SIG-M5 treated with dmso at 0.1 percent for 504 hours (cell line): ENCODE data around the gene CBARP.
"Not testable (repeated sequence)": the region's sequence is repeated elsewhere in the genome, so short reads cannot be mapped to it uniquely, and the experiment has no call there.

Experiments
- DNase-seq: peaks from one replicate; lab custom pipeline; 2025; ENCODE audit not compliant: unreplicated experiment; lab: John Stamatoyannopoulos, UW

Gene CBARP

GRCh38 chr19:1252821-1253513 lies 15.2 kb upstream of the CBARP start:
- peak; percentile 99 for DNase-seq

- peak; percentile 92 for DNase-seq
These were observed 14.5 kb upstream of the CBARP start for GRCh38 chr19:1252221-1252820.

GRCh38 chr19:1251330-1252220 lies 13.8 kb upstream of the CBARP start:
- DNase-seq: peak; percentile 80

GRCh38 chr19:1250437-1251260 lies 12.8 kb upstream of the CBARP start:
- DNase-seq: peak; percentile 52

GRCh38 chr19:1249990-1250436 lies 12.2 kb upstream of the CBARP start:
- no peak for DNase-seq

GRCh38 chr19:1249298-1249989 lies 11.6 kb upstream of the CBARP start:
- peak; percentile 91 for DNase-seq

- DNase-seq: peak; percentile 75
These were observed 11.0 kb upstream of the CBARP start for GRCh38 chr19:1248786-1249297.

- peak; percentile 67 for DNase-seq
These were observed 10.5 kb upstream of the CBARP start, which contains the start of gene MIDN for GRCh38 chr19:1248139-1248785. MIDN (plus strand) TSS chr19:1248583; CDS start chr19:1250297, 1,714 bp downstream.

- no peak for DNase-seq
These were observed 9.9 kb upstream of the CBARP start for GRCh38 chr19:1247748-1248138.

- not testable (repeated sequence) for DNase-seq
These were observed 8.7 kb upstream of the CBARP start for GRCh38 chr19:1246265-1247087.

- DNase-seq: no peak
These were observed 7.9 kb upstream of the CBARP start for GRCh38 chr19:1245494-1246264.

GRCh38 chr19:1244693-1245451 lies 7.1 kb upstream of the CBARP start:
- no peak for DNase-seq

GRCh38 chr19:1243768-1244692 lies 6.2 kb upstream of the CBARP start:
- DNase-seq: peak; percentile 70

- DNase-seq: peak; percentile 87
These were observed 3.8 kb upstream of the CBARP start, which contains the start of gene ATP5F1D for GRCh38 chr19:1241417-1242095. ATP5F1D (plus strand) TSS chr19:1241751; CDS start chr19:1241851, 100 bp downstream.

- no peak for DNase-seq
These were observed 3.1 kb upstream of the CBARP start for GRCh38 chr19:1240925-1241324.
